Left lung (tissue), 10 donors: ENCODE measurements around the gene SET. TPM values are rescaled to one million over a fixed set of nuclear protein-coding genes. Genes with fewer than 3 reads are reported as not detected.

Experiments used
- ATAC-seq: fragments of 200-7000 bp; cut with Tn5 transposase; one replicate; pipeline ENCODE4 v1.9.1; 2020; ENCODE audit warnings: moderate library complexity
- DNase-seq, 4 donors: peaks; one replicate each; pipeline ENCODE4 v3.0.0-alpha.2; 2013 to 2020
- H3K27ac ChIP-seq, 2 donors: fragments of 200-600 bp; sonication (generic) in 1 of 2; one replicate each; pipeline versions ENCODE4 v1.5.0 to v1.8.0; 2020 to 2021
- H3K27me3 ChIP-seq, 2 donors: fragments of 200-600 bp; sonication (generic) in 1 of 2; one replicate each; pipeline versions ENCODE4 v1.5.0 to v1.8.0; 2020 to 2021
- H3K36me3 ChIP-seq, 2 donors: fragments of 200-600 bp; sonication (generic) in 1 of 2; one replicate each; pipeline versions ENCODE4 v1.5.0 to v1.8.0; 2020 to 2021
- H3K4me1 ChIP-seq, 2 donors: fragments of 200-600 bp; one replicate each; pipeline ENCODE4 v1.8.0; 2021
- H3K4me3 ChIP-seq, 2 donors: fragments of 200-600 bp; sonication (generic) in 1 of 2; one replicate each; pipeline versions ENCODE4 v1.5.0 to v1.8.0; 2020 to 2021; ENCODE audit warnings: mild to moderate bottlenecking in 1 of 2
- H3K9me3 ChIP-seq, 2 donors: fragments of 200-600 bp; sonication (generic) in 1 of 2; one replicate each; pipeline versions ENCODE4 v1.5.0 to v1.8.0; 2020 to 2021
- CTCF ChIP-seq, 2 donors: fragments of 200-600 bp; sonication (generic) in 1 of 2; IDR thresholded peaks; one replicate each; pipeline versions ENCODE4 v1.5.0 to v1.8.0; 2021; ENCODE audit warnings: antibody characterized with exemption in 2 of 2
- intact Hi-C, 2 donors: fragments of 100-400 bp; cut with DNase I; formaldehyde crosslinking; loops; one replicate each; pipeline versions ENCODE4 v1.11.2 to v1.14.2; 2022
- polyA plus RNA-seq, 6 donors: library from polyadenylated mRNA; unstranded; fragments of 120-200 nt; gene quantifications; one replicate each; pipeline ENCODE4 v1.2.1, GENCODE V29; 2013; ENCODE audit not compliant: insufficient read length in 6 of 6
- total RNA-seq, 2 donors: library from RNA; stranded (reverse); fragmentation: NEBNext Ultra II Directional; extraction: Animal tissue kit (Norgen Biotek cat#: 25700); gene quantifications; one replicate each; pipeline ENCODE4 v1.2.1, GENCODE V29; 2021
- donor health status: DM: no; HTN: yes; CAD: no.
- donor health status: DM: no; HTN: no; CAD: no.

The SET gene
- total and polyA plus RNA-seq, 8 donors = 249 to 615 (median 536) TPM

- TF ChIP-seq CTCF (IDR thresholded peaks at IDR 0.05) = no peak
- Histone ChIP-seq H3K27me3 (no peaks in the 10 kb centered on the region), H3K4me1 (peaks cover 0 to 3% of the 10 kb centered on the region in 2 donors), H3K36me3 (peaks cover 0 to 43% of the 10 kb centered on the region in 2 donors), H3K4me3 (no peak overlapping the region), H3K9me3 (no peaks in the 10 kb centered on the region), H3K27ac (no peak overlapping the region)
- no peak for ATAC-seq
- DNase-seq = no peak
- intact Hi-C loops = no loop called here
Observed at GRCh38 chr9:128729766-128730517, 40.9 kb downstream of the SET start.

- no peak for DNase-seq
- no peaks in the 10 kb centered on the region for H3K4me1 ChIP-seq
- H3K9me3 ChIP-seq = no peaks in the 10 kb centered on the region
- peaks cover 0 to 49% of the 10 kb centered on the region in 2 donors for H3K36me3 ChIP-seq
- TF ChIP-seq CTCF (IDR thresholded peaks at IDR 0.05) = no peak
- intact Hi-C loops = no loop called here
- H3K27me3 ChIP-seq = no peaks in the 10 kb centered on the region
- no peak overlapping the region for H3K27ac ChIP-seq
- no peak for ATAC-seq
- H3K4me3 ChIP-seq = no peak overlapping the region
Observed at GRCh38 chr9:128731093-128731492, 42.1 kb downstream of the SET start.

GRCh38 chr9:128731691-128732090 lies 42.7 kb downstream of the SET start:
- no peaks in the 10 kb centered on the region for H3K9me3 ChIP-seq
- no peak for ATAC-seq
- H3K27ac ChIP-seq = no peak overlapping the region
- no peak for DNase-seq
- H3K27me3 ChIP-seq = no peaks in the 10 kb centered on the region
- no peak overlapping the region for H3K4me3 ChIP-seq
- H3K36me3 ChIP-seq = peaks cover 0 to 49% of the 10 kb centered on the region in 2 donors
- TF ChIP-seq CTCF (IDR thresholded peaks at IDR 0.05) = no peak
- intact Hi-C loops = no loop called here
- H3K4me1 ChIP-seq = no peaks in the 10 kb centered on the region

GRCh38 chr9:128732576-128732975 lies 43.6 kb downstream of the SET start:
- TF ChIP-seq CTCF (IDR thresholded peaks at IDR 0.05) = no peak
- H3K27me3 ChIP-seq = no peaks in the 10 kb centered on the region
- intact Hi-C loops = no loop called here

GRCh38 chr9:128733256-128733655 lies 44.2 kb downstream of the SET start:
- peak; percentile 96 for ATAC-seq

More at GRCh38 chr9:128732576-128732975, 43.6 kb downstream of the SET start:
- Histone ChIP-seq H3K4me3 (no peak overlapping the region), H3K27ac (no peak overlapping the region), H3K4me1 (no peaks in the 10 kb centered on the region), H3K36me3 (peaks cover 0 to 49% of the 10 kb centered on the region in 2 donors), H3K9me3 (no peaks in the 10 kb centered on the region)
- ATAC-seq (no peak), DNase-seq (no peak)

More at GRCh38 chr9:128733256-128733655, 44.2 kb downstream of the SET start:
- TF ChIP-seq CTCF (IDR thresholded peaks at IDR 0.05) = peak; percentile 44 to 46
- H3K27ac ChIP-seq = no peak overlapping the region
- peaks cover 0 to 49% of the 10 kb centered on the region in 2 donors for H3K36me3 ChIP-seq
- no peaks in the 10 kb centered on the region for H3K9me3 ChIP-seq
- DNase-seq = peak in 3 of 4 donors; percentile 34 to 77 (median 59)
- no peaks in the 10 kb centered on the region for H3K4me1 ChIP-seq
- H3K4me3 ChIP-seq = no peak overlapping the region
- no peaks in the 10 kb centered on the region for H3K27me3 ChIP-seq
- intact Hi-C loops = no loop called here
